ENCODE measurements around the gene EHHADH. TPM values are rescaled to one million over a fixed set of nuclear protein-coding genes. Genes with fewer than 3 reads are reported as not detected.

EHHADH gene
- polyA plus RNA-seq, 1 of the 3 experiments (the other 2 are of a cell fraction) = 2.5 TPM

DNA sequence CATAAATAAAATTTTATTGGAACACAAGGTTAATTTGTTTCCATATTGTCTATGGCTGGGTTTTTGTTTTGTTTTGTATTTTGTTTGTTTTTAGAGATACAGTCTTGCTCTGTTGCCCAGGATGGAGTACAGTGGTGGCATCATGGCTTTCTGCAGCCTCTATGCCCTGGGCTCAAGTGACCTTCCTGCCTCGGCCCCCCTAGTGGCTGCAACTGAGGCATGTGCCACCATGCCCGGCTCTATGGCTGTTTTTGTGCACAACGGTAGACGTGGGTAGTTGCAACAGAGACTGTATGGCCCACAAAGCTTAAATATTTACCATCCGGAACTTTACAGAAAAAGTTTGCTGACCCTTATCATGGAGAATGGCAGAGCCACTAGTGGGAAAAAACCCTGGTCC lies 54.2 kb downstream of the EHHADH start:
- no peaks in the 10 kb centered on the region for H3K36me3 ChIP-seq (replicated peaks in 1 of 2; ENCODE audit: control insufficient read depth in 1 of 2, insufficient read depth in 2 of 2, low read length in 1 of 2)
- no peaks in the 10 kb centered on the region for H3F3A ChIP-seq (replicated peaks; ENCODE audit: insufficient read depth)
- H3K27me3 ChIP-seq (ENCODE audit: insufficient read depth) = no peaks in the 10 kb centered on the region
- H2AFZ ChIP-seq (ENCODE audit: low read depth) = no peak overlapping the region
- H3K9ac ChIP-seq = no peak overlapping the region
- H3K79me2 ChIP-seq (ENCODE audit: insufficient read depth) = no peaks in the 10 kb centered on the region
- H3K4me2 ChIP-seq = no peak overlapping the region
- no peak overlapping the region for H3K27ac ChIP-seq (ENCODE audit: low read depth in 2 of 2, low read length in 1 of 2)
- POLR2A ChIA-PET = no interaction called here
- H3K9me3 ChIP-seq = no peaks in the 10 kb centered on the region
- no peaks in the 10 kb centered on the region for H4K20me1 ChIP-seq (ENCODE audit: insufficient read depth)
- TF ChIP-seq, protein P1, sequence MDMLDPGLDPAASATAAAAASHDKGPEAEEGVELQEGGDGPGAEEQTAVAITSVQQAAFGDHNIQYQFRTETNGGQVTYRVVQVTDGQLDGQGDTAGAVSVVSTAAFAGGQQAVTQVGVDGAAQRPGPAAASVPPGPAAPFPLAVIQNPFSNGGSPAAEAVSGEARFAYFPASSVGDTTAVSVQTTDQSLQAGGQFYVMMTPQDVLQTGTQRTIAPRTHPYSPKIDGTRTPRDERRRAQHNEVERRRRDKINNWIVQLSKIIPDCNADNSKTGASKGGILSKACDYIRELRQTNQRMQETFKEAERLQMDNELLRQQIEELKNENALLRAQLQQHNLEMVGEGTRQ (IDR thresholded peaks at IDR 0.05; ENCODE audit: borderline replicate concordance, low read depth, low read length) = no peak
- TF ChIP-seq, protein P2, sequence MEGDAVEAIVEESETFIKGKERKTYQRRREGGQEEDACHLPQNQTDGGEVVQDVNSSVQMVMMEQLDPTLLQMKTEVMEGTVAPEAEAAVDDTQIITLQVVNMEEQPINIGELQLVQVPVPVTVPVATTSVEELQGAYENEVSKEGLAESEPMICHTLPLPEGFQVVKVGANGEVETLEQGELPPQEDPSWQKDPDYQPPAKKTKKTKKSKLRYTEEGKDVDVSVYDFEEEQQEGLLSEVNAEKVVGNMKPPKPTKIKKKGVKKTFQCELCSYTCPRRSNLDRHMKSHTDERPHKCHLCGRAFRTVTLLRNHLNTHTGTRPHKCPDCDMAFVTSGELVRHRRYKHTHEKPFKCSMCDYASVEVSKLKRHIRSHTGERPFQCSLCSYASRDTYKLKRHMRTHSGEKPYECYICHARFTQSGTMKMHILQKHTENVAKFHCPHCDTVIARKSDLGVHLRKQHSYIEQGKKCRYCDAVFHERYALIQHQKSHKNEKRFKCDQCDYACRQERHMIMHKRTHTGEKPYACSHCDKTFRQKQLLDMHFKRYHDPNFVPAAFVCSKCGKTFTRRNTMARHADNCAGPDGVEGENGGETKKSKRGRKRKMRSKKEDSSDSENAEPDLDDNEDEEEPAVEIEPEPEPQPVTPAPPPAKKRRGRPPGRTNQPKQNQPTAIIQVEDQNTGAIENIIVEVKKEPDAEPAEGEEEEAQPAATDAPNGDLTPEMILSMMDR (IDR thresholded peaks at IDR 0.05) = 0 out of 2 replicates have a peak, but pooled peaks have one; percentile 15
- TF ChIP-seq FOXJ3 (CRISPR knock-in tag; IDR thresholded peaks at IDR 0.05) (no peak), TCF12 (IDR thresholded peaks at IDR 0.05) (no peak)
- TF ChIP-seq, protein P3, sequence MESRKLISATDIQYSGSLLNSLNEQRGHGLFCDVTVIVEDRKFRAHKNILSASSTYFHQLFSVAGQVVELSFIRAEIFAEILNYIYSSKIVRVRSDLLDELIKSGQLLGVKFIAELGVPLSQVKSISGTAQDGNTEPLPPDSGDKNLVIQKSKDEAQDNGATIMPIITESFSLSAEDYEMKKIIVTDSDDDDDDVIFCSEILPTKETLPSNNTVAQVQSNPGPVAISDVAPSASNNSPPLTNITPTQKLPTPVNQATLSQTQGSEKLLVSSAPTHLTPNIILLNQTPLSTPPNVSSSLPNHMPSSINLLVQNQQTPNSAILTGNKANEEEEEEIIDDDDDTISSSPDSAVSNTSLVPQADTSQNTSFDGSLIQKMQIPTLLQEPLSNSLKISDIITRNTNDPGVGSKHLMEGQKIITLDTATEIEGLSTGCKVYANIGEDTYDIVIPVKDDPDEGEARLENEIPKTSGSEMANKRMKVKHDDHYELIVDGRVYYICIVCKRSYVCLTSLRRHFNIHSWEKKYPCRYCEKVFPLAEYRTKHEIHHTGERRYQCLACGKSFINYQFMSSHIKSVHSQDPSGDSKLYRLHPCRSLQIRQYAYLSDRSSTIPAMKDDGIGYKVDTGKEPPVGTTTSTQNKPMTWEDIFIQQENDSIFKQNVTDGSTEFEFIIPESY (IDR thresholded peaks at IDR 0.05; ENCODE audit: borderline replicate concordance, low read depth) = no peak
- CTCF ChIA-PET = interaction anchor here (0.9 to 3.2 kb wide), 2 partner anchors 12 to 24 kb away, joined by 4 to 11 read pairs; no protein-coding TSS in a partner anchor
- 89% methylated on average over 5 of the region's 5 CpGs for WGBS (ENCODE audit: low lambda C conversion rate)
- H3K4me3 ChIP-seq (ENCODE audit: low read depth in 2 of 2, low read length in 1 of 2) = no peak overlapping the region
- DNase-seq = no peak
- H3K4me1 ChIP-seq (ENCODE audit: control insufficient read depth in 1 of 2, insufficient read depth in 2 of 2, low read depth in 1 of 2, low read length in 1 of 2) = no peaks in the 10 kb centered on the region
- H3K9me2 ChIP-seq = no peaks in the 10 kb centered on the region

DNA sequence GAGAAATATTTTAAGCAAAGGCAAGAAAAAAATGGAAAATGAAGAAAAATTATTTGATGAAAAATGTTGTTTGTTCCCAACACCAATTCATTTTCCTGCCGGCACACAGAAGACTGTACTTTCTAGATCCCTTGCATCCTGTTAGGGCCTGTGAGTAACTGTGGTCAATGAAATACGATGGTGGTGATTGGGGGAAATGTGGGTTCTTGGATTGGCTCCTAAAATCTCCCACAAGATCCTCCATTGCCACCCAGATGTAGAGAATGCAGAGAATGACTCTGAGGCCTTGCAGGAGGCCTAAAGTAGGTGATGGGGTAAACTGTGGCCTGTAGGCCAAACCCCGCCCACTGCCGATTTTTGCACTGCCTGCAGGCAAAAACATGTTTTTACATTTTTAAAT lies 54.6 kb downstream of the EHHADH start:
- 95% methylated on average over 4 of the region's 4 CpGs for WGBS (ENCODE audit: low lambda C conversion rate)
- no peak for DNase-seq
- TF ChIP-seq ELF1 (IDR thresholded peaks at IDR 0.05) = no peak
- TF ChIP-seq JUND (IDR thresholded peaks at IDR 0.05) = no peak
- no peak for TF ChIP-seq NRF1 (IDR thresholded peaks at IDR 0.05; ENCODE audit: low read depth, low read length)
- TF ChIP-seq TEAD4 (IDR thresholded peaks at IDR 0.05; ENCODE audit: borderline replicate concordance, insufficient read depth) = no peak
- TF ChIP-seq MEF2A (IDR thresholded peaks at IDR 0.05; ENCODE audit: borderline replicate concordance, low read depth) = no peak
- TF ChIP-seq, protein P3 (IDR thresholded peaks at IDR 0.05; ENCODE audit: borderline replicate concordance, low read depth) = no peak
- no peak for TF ChIP-seq RFX5 (IDR thresholded peaks at IDR 0.05; ENCODE audit: low read length)
- no peak for TF ChIP-seq CHD2 (IDR thresholded peaks at IDR 0.05; ENCODE audit: low read length, partially characterized antibody)
- TF ChIP-seq EZH2phosphoT487 (IDR thresholded peaks at IDR 0.05; ENCODE audit: borderline replicate concordance, low read depth) = no peak
- TF ChIP-seq FOSL2 (IDR thresholded peaks at IDR 0.05; ENCODE audit: borderline replicate concordance, low read depth) = no peak
- TF ChIP-seq RXRA (IDR thresholded peaks at IDR 0.05; ENCODE audit: borderline replicate concordance, low read depth) = no peak
- TF ChIP-seq POLR2AphosphoS5 (IDR thresholded peaks at IDR 0.05; ENCODE audit: low read depth, low read length) = no peak
- TF ChIP-seq SMC3 (IDR thresholded peaks at IDR 0.05; ENCODE audit: low read depth, low read length) = no peak
- no peak for TF ChIP-seq FOXM1 (IDR thresholded peaks at IDR 0.05; ENCODE audit: low read depth)
- TF ChIP-seq FOXJ3 (CRISPR knock-in tag; IDR thresholded peaks at IDR 0.05) = no peak
- TF ChIP-seq, protein P4, sequence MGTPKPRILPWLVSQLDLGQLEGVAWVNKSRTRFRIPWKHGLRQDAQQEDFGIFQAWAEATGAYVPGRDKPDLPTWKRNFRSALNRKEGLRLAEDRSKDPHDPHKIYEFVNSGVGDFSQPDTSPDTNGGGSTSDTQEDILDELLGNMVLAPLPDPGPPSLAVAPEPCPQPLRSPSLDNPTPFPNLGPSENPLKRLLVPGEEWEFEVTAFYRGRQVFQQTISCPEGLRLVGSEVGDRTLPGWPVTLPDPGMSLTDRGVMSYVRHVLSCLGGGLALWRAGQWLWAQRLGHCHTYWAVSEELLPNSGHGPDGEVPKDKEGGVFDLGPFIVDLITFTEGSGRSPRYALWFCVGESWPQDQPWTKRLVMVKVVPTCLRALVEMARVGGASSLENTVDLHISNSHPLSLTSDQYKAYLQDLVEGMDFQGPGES (IDR thresholded peaks at IDR 0.05; ENCODE audit: low read depth, low read length) = no peak
- TF ChIP-seq NFIC (IDR thresholded peaks at IDR 0.05; ENCODE audit: borderline replicate concordance) = no peak
- TF ChIP-seq RCOR1 (IDR thresholded peaks at IDR 0.05; ENCODE audit: low read length) = no peak

More for the DNA sequence above, 54.6 kb downstream of the EHHADH start:
- H3K9ac ChIP-seq = no peak overlapping the region
- no peak overlapping the region for H3K27ac ChIP-seq (ENCODE audit: low read depth in 2 of 2, low read length in 1 of 2)
- no peak overlapping the region for H2AFZ ChIP-seq (ENCODE audit: low read depth)
- no peaks in the 10 kb centered on the region for H3F3A ChIP-seq (replicated peaks; ENCODE audit: insufficient read depth)
- ChIA-PET POLR2A (no interaction called here), CTCF (interaction anchor here (0.8 to 3.2 kb wide), 3 partner anchors 23 to 686 kb away, joined by 3 to 11 read pairs (median 5); no protein-coding TSS in a partner anchor)
- no peak overlapping the region for H3K4me2 ChIP-seq
- H3K27me3 ChIP-seq (ENCODE audit: insufficient read depth) = no peaks in the 10 kb centered on the region
- H3K79me2 ChIP-seq (ENCODE audit: insufficient read depth) = no peaks in the 10 kb centered on the region
- H3K4me1 ChIP-seq (ENCODE audit: control insufficient read depth in 1 of 2, insufficient read depth in 2 of 2, low read depth in 1 of 2, low read length in 1 of 2) = no peaks in the 10 kb centered on the region
- H4K20me1 ChIP-seq (ENCODE audit: insufficient read depth) = no peaks in the 10 kb centered on the region
- H3K4me3 ChIP-seq (ENCODE audit: low read depth in 2 of 2, low read length in 1 of 2) = no peak overlapping the region
- H3K36me3 ChIP-seq (replicated peaks in 1 of 2; ENCODE audit: control insufficient read depth in 1 of 2, insufficient read depth in 2 of 2, low read length in 1 of 2) = no peaks in the 10 kb centered on the region
- H3K9me3 ChIP-seq = no peaks in the 10 kb centered on the region
- no peaks in the 10 kb centered on the region for H3K9me2 ChIP-seq
